GM12874 (cell line): Measurements from ENCODE around the gene ZBTB20.

ENCODE experiments used
- CTCF ChIP-seq: IDR thresholded peaks from 2 replicates; pipeline ENCODE4 v1.5.1; 2011; ENCODE audit warnings: low read depth, mild to moderate bottlenecking, control low read depth, low read length, moderate library complexity; ENCODE audit not compliant: insufficient read depth

Gene ZBTB20

GRCh38 chr3:114712728-114713492 is 434.2 kb downstream of the ZBTB20 start:
- no peak for TF ChIP-seq CTCF

DNA sequence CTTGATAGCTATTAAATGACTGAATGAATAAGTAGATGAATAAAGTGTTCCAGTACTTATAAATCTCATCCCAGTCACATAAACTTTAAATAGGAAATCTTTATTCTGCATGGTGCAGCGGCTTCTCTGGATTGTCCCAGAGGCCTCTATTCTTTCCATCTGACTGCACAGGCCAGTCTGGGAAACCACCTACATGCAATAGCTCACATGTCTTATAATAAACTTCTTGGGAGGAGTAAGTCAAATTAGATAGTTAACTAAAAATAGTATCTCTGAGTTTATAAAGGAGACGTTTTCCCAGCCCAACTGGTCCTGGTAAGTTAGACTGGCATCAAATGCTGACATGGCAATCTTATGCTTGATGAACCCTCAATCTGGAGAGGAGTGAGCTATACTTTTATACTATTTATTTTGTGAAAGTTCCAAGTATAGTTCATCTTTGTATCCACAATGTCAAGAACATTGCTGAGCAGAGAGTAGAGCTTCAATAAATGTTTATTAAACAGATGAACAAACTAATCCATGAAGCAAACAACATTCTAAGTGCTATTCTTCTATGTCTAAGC is 435.7 kb downstream of the ZBTB20 start:
- no peak for TF ChIP-seq CTCF

- no peak for TF ChIP-seq CTCF
Observed at GRCh38 chr3:114709102-114709501, 438.0 kb downstream of the ZBTB20 start.

- no peak for TF ChIP-seq CTCF
Observed at GRCh38 chr3:114707252-114707860, 439.7 kb downstream of the ZBTB20 start.

DNA sequence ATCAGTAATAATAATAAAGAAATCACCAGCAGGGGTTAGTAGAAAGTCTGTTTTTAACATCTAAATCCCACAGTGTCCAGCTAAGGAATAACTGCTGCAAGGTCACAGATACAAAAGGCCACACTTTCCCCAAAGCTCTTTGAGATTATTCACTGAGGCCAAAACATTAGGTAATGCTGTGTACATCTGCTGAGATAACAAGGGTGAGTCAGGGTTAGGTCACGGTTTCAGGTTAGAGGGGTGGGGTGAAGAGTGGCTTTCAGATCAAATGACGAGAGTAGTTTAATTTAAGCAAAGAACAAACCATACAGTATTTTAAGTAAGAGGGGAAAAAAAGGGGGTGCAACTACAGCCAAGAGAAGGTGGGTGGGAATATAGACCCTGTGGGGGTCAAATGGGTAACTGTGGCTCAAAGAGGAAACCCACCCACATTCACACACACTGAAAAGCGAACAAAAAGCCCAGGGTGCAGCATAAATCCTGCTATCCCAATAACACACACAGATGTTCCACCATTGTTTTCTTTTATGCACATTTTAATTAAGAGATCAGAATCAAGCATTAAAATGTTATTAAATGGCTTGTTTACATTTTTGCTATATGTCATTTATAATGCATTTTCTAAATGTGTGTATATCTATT is 440.4 kb downstream of the ZBTB20 start:
- no peak for TF ChIP-seq CTCF

- TF ChIP-seq CTCF: no peak
Observed at GRCh38 chr3:114700637-114701234, 446.4 kb downstream of the ZBTB20 start.
